GM19372 (cell line): Measurements from ENCODE around the gene PDE7B.
"Not testable (repeated sequence)": the region's sequence is repeated elsewhere in the genome, so short reads cannot be mapped to it uniquely, and the experiment has no call there.

Experiments
- ATAC-seq: cut with Tn5 transposase; IDR thresholded peaks from one replicate; pipeline ENCODE4 v1.9.1; 2021; ENCODE audit warnings: mild to moderate bottlenecking, low read depth, moderate library complexity; ENCODE audit not compliant: unreplicated experiment

The PDE7B gene

DNA sequence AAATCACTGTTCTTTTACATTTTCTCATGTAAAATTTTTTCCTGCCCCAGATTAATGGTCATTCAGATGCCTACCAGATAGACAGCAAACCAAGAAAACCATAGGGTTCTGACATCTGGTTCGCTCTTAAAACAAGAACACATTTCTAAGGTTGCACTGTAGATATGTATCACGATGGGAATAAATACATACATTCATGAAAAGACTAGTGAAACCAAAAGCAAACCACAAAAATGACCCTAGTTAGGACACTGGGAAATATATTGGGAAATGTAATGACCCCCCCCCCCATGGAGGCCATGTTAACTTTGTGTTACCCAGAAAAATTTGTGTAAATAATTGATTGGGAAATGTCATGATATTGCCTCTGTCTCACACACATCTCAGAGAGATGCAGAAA lies 361.1 kb downstream of the PDE7B start:
- no peak for ATAC-seq

DNA sequence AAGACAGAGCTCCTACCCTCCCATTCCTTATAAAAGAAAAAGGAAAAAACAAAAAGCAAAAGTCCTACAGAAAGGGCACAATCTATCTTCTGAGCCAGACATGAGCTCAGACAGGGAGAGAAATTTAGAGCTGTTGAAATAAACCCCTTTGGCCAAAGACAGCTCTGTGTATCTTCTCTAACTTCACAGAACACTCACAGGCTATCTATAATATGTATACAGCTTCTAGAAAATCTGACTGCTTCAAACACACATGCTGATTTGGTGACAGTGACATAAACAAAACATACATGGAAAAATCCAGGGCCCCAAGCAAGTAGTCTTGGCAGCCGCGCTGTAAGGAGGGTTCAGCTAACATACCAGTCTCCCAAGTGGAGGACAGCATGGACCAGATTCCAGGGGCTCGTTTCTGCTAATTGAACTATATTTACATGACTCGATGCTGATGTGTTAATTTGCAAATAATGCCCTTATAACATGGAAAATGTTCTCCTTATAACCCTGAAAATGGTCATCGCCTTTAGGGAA lies 361.6 kb downstream of the PDE7B start:
- ATAC-seq = no peak

DNA sequence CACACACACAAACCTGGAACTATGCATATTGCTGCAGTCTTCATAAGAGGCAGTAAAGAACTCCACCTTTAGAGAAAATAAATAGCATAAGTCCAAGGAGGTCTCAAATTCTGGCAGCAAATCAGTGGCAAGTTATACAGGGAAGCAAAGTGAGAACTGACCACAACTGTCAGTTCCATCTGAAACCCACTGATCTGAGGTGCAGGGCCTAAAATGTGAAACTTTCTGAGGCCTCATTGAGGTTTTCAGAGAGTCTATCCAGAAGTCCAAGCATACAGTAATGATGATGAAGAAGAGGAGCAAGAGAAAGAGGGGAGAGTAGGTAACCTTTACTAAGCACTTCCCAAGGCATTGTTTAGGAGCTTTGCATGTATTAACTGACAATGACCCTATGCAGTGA lies 362.4 kb downstream of the PDE7B start:
- ATAC-seq = no peak

GRCh38 chr6:136216503-136217401 lies 365.3 kb downstream of the PDE7B start:
- ATAC-seq = no peak

DNA sequence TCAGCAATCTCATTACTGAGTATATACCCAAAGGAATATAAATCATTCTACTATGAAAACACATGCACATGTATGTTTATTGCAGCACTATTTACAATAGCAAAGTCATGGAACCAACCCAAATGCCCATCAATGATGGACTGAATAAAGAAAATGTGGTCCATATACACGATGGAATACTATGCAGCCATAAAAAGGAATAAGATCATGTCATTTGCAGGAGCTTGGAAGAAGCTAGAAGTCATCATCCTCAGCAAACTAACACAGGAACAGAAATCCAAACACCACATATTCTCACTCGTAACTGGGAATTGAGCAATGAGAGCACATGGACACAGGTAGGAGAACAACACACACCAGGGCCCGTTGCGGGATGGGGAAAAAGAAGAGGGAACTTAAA lies 373.5 kb downstream of the PDE7B start:
- ATAC-seq = not testable (repeated sequence)

- no peak for ATAC-seq
Observed at GRCh38 chr6:136225496-136225895, 374.0 kb downstream of the PDE7B start.

DNA sequence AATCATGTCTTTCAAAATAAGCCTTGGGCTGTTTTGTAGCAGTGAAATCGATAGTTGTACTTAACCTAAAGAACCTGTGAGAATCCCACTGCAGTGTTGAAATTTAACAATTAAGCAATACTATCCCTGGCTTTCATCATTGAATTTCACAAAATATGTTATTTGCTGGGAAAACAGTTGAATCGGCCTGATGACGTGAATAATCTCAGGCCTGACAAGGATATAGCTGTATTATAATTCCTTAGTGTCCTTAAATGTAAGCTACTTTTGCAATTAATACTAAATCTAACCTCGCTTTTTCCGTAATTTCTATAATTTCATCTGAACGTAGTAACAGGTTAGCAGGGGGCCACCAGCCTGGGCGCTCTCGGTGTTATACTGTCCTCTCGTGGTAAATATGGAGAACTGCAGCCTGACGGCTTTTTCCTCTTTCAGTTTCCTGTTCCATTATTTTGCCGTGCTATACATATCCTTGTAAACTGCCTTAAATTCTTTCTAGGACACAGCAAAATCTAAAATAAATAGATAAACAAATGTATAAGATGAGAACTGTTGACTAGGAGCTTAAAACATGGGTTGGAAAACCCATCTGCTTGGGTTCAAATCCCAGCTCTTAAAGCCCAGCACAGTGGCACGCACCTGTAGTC lies 374.6 kb downstream of the PDE7B start:
- ATAC-seq = peak; percentile 50

- ATAC-seq = peak; percentile 23
Observed at GRCh38 chr6:136226674-136227377, 375.3 kb downstream of the PDE7B start.

DNA sequence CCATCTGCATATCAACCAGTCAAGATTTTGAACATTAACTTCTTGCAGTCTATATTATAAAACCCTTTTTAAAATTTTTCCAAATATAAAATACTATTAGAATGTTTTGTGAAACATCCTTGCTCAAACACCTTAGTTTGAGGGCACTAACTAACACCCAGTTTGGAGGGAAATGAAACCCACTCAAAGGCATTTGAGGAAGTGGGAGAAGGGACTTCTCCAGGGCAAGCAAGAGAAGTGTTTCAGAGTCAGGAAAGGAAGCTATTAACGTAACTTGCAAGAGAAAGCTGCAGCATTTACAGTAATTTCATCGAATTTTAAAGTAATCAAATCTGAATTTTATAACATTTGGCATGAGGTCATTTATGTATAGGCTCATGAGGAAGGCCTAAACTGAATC lies 377.3 kb downstream of the PDE7B start:
- no peak for ATAC-seq

- no peak for ATAC-seq
Observed at GRCh38 chr6:136230219-136230853, 378.8 kb downstream of the PDE7B start.

DNA sequence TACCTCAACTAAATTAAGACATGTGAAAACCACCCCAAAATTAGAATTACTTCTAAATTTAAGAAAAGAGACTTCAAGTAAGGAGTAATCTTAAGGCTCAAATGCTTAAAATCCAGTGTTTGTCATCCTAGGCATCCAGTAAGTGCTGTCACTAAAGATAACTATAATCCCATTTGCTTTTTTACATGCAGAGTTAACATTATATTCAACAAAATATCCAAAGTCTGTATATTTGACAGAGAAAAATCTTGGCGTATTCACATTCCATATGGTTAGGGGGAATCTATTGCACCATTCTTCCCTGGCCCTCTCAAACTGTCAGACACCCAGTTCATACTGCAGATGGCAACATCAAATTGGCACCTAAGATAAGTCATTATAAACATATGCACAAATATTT lies 381.2 kb downstream of the PDE7B start:
- ATAC-seq = no peak

DNA sequence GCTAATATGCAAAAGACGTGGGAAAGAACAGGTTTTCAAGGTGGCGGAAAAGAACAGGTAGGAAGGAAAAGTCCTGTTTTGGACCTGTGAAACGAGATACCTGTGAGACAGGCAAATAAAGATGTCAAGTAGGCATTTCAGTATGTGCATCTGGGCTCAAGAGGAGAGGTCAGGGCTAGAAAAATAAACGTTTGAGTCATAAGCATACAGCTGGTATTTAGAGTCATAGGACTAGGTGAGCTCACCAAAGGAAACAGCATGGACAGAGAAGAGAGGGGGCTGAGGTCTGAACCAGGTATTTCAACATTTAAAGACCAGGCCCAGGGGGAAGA lies 383.7 kb downstream of the PDE7B start:
- no peak for ATAC-seq

- ATAC-seq = no peak
Observed at GRCh38 chr6:136236466-136237293, 385.2 kb downstream of the PDE7B start.

DNA sequence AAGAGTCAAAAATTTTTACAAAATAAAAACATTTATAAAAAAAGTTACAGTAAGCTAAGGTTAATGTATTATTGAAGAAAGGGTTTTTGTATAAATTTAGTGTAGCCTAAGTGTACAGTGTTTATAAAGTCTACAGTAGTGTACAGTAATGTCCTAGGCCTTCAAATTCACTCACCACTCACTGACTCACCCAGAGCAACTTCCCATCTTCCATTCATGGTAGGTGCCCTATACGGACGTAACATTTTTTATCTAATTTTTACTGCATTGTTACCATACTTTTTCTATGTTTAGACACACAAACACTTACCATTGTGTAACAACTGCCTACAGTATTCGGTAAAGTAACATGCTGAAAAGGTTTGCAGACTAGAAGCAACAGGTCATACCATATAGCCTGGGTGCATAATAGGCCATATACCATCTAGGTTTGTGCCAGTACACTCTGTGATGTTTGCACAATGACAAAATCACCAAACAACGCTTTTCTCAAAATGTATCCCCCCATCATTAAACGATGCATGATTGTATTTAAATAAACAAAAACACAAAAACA lies 392.6 kb downstream of the PDE7B start:
- ATAC-seq = no peak
